ENCODE measurements around the gene IKBKG.

DNA sequence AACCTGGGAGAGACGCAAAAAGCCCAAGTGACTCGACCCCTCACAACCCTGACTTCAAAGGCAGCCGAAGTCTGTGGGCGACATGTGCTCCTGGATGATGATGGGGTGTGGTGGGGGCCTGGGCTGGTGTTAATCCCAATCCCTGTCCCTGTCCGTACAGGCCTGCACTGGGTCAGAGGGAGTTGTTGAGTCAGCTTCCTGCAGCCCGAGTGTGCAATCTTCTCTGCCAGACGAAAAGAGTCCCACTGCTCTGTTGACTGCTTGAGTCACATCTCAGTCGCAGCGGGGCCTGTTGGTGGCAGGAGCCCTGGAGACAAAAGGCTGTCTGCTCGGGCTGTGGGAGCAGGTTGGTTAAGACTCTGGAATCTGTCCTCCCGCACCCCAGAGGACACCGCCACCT is 41.7 kb upstream of the IKBKG start:
- TF ChIP-seq EZH2 (IDR thresholded peaks at IDR 0.05; ENCODE audit: low read length, unreplicated experiment): no peak
- TF ChIP-seq, protein P1, sequence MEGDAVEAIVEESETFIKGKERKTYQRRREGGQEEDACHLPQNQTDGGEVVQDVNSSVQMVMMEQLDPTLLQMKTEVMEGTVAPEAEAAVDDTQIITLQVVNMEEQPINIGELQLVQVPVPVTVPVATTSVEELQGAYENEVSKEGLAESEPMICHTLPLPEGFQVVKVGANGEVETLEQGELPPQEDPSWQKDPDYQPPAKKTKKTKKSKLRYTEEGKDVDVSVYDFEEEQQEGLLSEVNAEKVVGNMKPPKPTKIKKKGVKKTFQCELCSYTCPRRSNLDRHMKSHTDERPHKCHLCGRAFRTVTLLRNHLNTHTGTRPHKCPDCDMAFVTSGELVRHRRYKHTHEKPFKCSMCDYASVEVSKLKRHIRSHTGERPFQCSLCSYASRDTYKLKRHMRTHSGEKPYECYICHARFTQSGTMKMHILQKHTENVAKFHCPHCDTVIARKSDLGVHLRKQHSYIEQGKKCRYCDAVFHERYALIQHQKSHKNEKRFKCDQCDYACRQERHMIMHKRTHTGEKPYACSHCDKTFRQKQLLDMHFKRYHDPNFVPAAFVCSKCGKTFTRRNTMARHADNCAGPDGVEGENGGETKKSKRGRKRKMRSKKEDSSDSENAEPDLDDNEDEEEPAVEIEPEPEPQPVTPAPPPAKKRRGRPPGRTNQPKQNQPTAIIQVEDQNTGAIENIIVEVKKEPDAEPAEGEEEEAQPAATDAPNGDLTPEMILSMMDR (conservative IDR thresholded peaks at IDR 0.05; ENCODE audit: low read depth, low read length): no peak

Data from PC-3 (cell line).